ENCODE measurements around the gene GIMAP1. TPM values are rescaled to one million over a fixed set of nuclear protein-coding genes. Genes with fewer than 3 reads are reported as not detected.
A peak's percentile ranks its signal among the peaks of the same experiment; 100 is the strongest.

GIMAP1 gene
- total RNA-seq, 1 experiment from 2014 or later = 0.10 TPM

DNA sequence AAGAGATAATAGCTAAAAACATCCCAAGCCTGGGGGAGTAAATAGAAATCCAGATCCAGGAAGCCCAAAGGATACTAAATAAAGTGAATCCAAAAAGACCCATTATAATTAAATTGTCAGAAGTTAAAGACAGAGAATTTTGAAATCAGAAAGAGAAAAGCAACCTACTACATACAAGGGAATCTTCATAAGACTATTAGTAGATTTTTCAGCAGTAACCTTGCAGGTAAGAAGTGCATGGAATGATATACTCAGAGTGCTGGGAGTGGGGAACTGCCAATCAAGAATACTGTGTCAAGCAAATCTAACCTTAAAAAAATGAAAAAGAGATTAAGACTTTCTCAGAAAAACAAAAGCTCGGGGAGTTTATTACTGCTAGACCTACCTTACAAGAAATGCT lies 13.2 kb upstream of the GIMAP1 start:
- H3K79me2 ChIP-seq (ENCODE audit: insufficient read depth, low read length) = no peaks in the 10 kb centered on the region
- no peak overlapping the region for H3K4me2 ChIP-seq (ENCODE audit: low read length)
- no peak for ATAC-seq
- H3K9ac ChIP-seq (ENCODE audit: low read length) = no peak overlapping the region
- no peak overlapping the region for H2AFZ ChIP-seq (ENCODE audit: low read depth, low read length, poor library complexity, severe bottlenecking)
- no peaks in the 10 kb centered on the region for H3K27me3 ChIP-seq (ENCODE audit: insufficient read depth, low read length)
- CTCF ChIA-PET = no interaction called here
- intact Hi-C loops (cut with micrococcal nuclease) = no loop called here
- POLR2A ChIA-PET = no interaction called here
- RAD21 ChIA-PET (ENCODE audit: low non-redundant PET in 1 of 2, low total read pairs in 2 of 2, uncharacterized antibody in 2 of 2, unreplicated experiment in 2 of 2) = no interaction called here
- no TSS peak for BruUV-seq (replicated peaks)
- H3K27ac ChIP-seq (ENCODE audit: low read depth, low read length) = no peak overlapping the region
- H3K4me1 ChIP-seq (ENCODE audit: control insufficient read depth in 1 of 2, insufficient read depth in 2 of 2, low read length in 2 of 2) = no peaks in the 10 kb centered on the region
- TF ChIP-seq, protein P1, sequence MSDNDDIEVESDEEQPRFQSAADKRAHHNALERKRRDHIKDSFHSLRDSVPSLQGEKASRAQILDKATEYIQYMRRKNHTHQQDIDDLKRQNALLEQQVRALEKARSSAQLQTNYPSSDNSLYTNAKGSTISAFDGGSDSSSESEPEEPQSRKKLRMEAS (IDR thresholded peaks at IDR 0.05) = no peak
- 0 out of 2 replicates have a peak, but pooled peaks have one; percentile 37 for TF ChIP-seq CBX3 (IDR thresholded peaks at IDR 0.05; ENCODE audit: low read depth)
- no peak for TF ChIP-seq EGR1 (IDR thresholded peaks at IDR 0.05; ENCODE audit: low read depth)
- H3K36me3 ChIP-seq (ENCODE audit: control insufficient read depth in 1 of 2, insufficient read depth in 2 of 2, low read length in 2 of 2) = no peaks in the 10 kb centered on the region
- no peaks in the 10 kb centered on the region for H4K20me1 ChIP-seq (ENCODE audit: insufficient read depth)
- peaks cover 0 to 12% of the 10 kb centered on the region in 2 experiments; a peak in 2 of 4 replicates for H3K9me3 ChIP-seq (ENCODE audit: control insufficient read depth in 1 of 2, insufficient read depth in 1 of 2, low read depth in 1 of 2, low read length in 2 of 2)
- DNase-seq (ENCODE audit: low read depth, low spot score) = no peak
- no peak overlapping the region for H3K4me3 ChIP-seq (replicated peaks in 1 of 2; ENCODE audit: low read depth in 1 of 2, low read length in 2 of 2)
- no peaks in the 10 kb centered on the region for H3K9me2 ChIP-seq (ENCODE audit: insufficient read depth)

DNA sequence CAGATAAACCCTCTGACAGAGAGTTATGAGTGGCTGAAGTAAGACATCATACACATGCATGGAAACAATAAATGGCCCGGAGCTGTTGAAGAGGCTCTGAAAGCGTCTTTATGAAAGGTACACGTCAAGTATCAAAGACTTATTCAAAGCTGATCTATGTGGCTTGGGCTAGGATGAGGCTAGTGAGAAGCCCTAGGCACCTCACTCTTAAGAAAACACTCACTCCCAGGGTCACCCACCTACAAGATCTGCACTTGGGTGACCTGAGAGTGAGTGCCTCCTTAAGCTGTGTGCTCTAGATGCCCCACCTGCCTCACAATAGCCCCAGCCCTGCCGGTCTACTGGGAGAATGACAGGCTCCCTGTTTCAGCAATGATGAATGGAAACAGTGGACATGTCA lies 1.1 kb upstream of the GIMAP1 start:
- Histone ChIP-seq H3K36me3 (ENCODE audit: control insufficient read depth in 1 of 2, insufficient read depth in 2 of 2, low read length in 2 of 2) (no peaks in the 10 kb centered on the region), H3K27ac (ENCODE audit: low read depth, low read length) (no peak overlapping the region), H3K4me1 (ENCODE audit: control insufficient read depth in 1 of 2, insufficient read depth in 2 of 2, low read length in 2 of 2) (no peaks in the 10 kb centered on the region), H3K4me2 (ENCODE audit: low read length) (no peak overlapping the region), H3K9me2 (ENCODE audit: insufficient read depth) (no peaks in the 10 kb centered on the region), H3K9me3 (ENCODE audit: control insufficient read depth in 1 of 2, insufficient read depth in 1 of 2, low read depth in 1 of 2, low read length in 2 of 2) (no peaks in the 10 kb centered on the region), H3K9ac (ENCODE audit: low read length) (no peak overlapping the region), H3K27me3 (ENCODE audit: insufficient read depth, low read length) (peaks cover 25% of the 10 kb centered on the region), H2AFZ (ENCODE audit: low read depth, low read length, poor library complexity, severe bottlenecking) (no peak overlapping the region), H3K4me3 (replicated peaks in 1 of 2; ENCODE audit: low read depth in 1 of 2, low read length in 2 of 2) (no peak overlapping the region), H4K20me1 (ENCODE audit: insufficient read depth) (no peaks in the 10 kb centered on the region), H3K79me2 (ENCODE audit: insufficient read depth, low read length) (no peaks in the 10 kb centered on the region)
- no peak for DNase-seq (ENCODE audit: low read depth, low spot score)
- BruUV-seq (replicated peaks) = no TSS peak
- CTCF ChIA-PET = no interaction called here
- TF ChIP-seq CTCF (IDR thresholded peaks at IDR 0.05 in 2 of 3, conservative IDR thresholded peaks at IDR 0.05 in 1 of 3; ENCODE audit: borderline replicate concordance in 1 of 3, insufficient read depth in 1 of 3, low read depth in 2 of 3, low read length in 2 of 3) (no peak), EZH2 (IDR thresholded peaks at IDR 0.05) (no peak), EGR1 (IDR thresholded peaks at IDR 0.05; ENCODE audit: low read depth) (no peak), ZFX (IDR thresholded peaks at IDR 0.05) (no peak)
- RAD21 ChIA-PET (ENCODE audit: low non-redundant PET in 1 of 2, low total read pairs in 2 of 2, uncharacterized antibody in 2 of 2, unreplicated experiment in 2 of 2) = no interaction called here
- POLR2A ChIA-PET = no interaction called here
- intact Hi-C loops (cut with micrococcal nuclease) = no loop called here
- ATAC-seq = no peak

All from HCT116 (cell line).